ENCODE results near the gene TNFRSF18. TPM values are rescaled to one million over a fixed set of nuclear protein-coding genes. Genes with fewer than 3 reads are reported as not detected.

Gene TNFRSF18
- total and polyA plus RNA-seq, 10 of the 15 experiments (the other 5 are each of a cell fraction or from before 2014, with no cell fraction given), result 0.18 to 7.5 (median 1.5) TPM; not detected in 1

- no peak for TF ChIP-seq ZBTB40 (IDR thresholded peaks at IDR 0.05; ENCODE audit: borderline replicate concordance)
- TF ChIP-seq ZNF217 (IDR thresholded peaks at IDR 0.05), result no peak
- no peak for TF ChIP-seq USF1 (IDR thresholded peaks at IDR 0.05; ENCODE audit: borderline replicate concordance, extremely low read length, insufficient read depth, low read depth, low read length)
- no peak for TF ChIP-seq ELK1 (IDR thresholded peaks at IDR 0.05; ENCODE audit: low read depth, low read length)
Observed at GRCh38 chr1:1255611-1256010, 49.2 kb upstream of the TNFRSF18 start (continued).

- no peak for ATAC-seq
Observed at GRCh38 chr1:1255078-1255477, 48.7 kb upstream of the TNFRSF18 start.

More at GRCh38 chr1:1255078-1255477, 48.7 kb upstream of the TNFRSF18 start:
- ChIA-PET POLR2A (interaction anchor here (1.2 kb wide), 1 partner anchor 18 kb away, joined by 3 read pairs; the partner anchor contains the start of gene UBE2J2), SMC1A (ENCODE audit: uncharacterized antibody, unreplicated experiment) (interaction anchor here (1.0 kb wide), 1 partner anchor 17 kb away, joined by 5 read pairs; no protein-coding TSS in a partner anchor), CTCF (interaction anchor here (1.2 kb wide), 1 partner anchor 133 kb away, joined by 5 read pairs; no protein-coding TSS in a partner anchor), RAD21 (ENCODE audit: unreplicated experiment) (no interaction called here)
- in situ Hi-C loops (cut with MboI), result no loop called here
- no peaks in the 10 kb centered on the region for H3K79me2 ChIP-seq (ENCODE audit: control insufficient read depth, insufficient read depth, low read length)
- H3K4me1 ChIP-seq (ENCODE audit: control insufficient read depth, insufficient read depth, low read length), result peaks cover 12% of the 10 kb centered on the region
- H3K27me3 ChIP-seq (replicated peaks in 1 of 2; ENCODE audit: control insufficient read depth in 2 of 2, insufficient read depth in 2 of 2, low read length in 1 of 2), result no peaks in the 10 kb centered on the region
- H3K9me3 ChIP-seq (replicated peaks; ENCODE audit: control insufficient read depth, insufficient read depth, low read length), result no peaks in the 10 kb centered on the region
- H3K36me3 ChIP-seq (ENCODE audit: control insufficient read depth in 2 of 2, insufficient read depth in 2 of 2, low read length in 1 of 2), result peaks cover 3 to 13% of the 10 kb centered on the region in 2 experiments; a peak in 3 of 4 replicates
- H3K4me2 ChIP-seq (ENCODE audit: control insufficient read depth, insufficient read depth), result no peak overlapping the region
- no TSS peak for BruUV-seq (replicated peaks)
- no peaks in the 10 kb centered on the region for H4K20me1 ChIP-seq (ENCODE audit: control insufficient read depth, insufficient read depth)
- no peak for FAIRE-seq
- 99% methylated on average over 26 of the region's 26 CpGs for WGBS (ENCODE audit: insufficient coverage, insufficient replicate concordance, low lambda C conversion rate, missing lambda C conversion rate)
- no peak for TF ChIP-seq BMI1 (IDR thresholded peaks at IDR 0.05; ENCODE audit: borderline replicate concordance)
- DNase-seq (ENCODE audit: low read depth, low spot score), result no peak
- no peak overlapping the region for H2AFZ ChIP-seq (ENCODE audit: control insufficient read depth, low read depth, low read length)
- H3K4me3 ChIP-seq, result no peak overlapping the region
- H3K9ac ChIP-seq (ENCODE audit: control insufficient read depth, insufficient read depth, low read length), result no peak overlapping the region
- H3K27ac ChIP-seq (ENCODE audit: control insufficient read depth, insufficient read depth), result no peak overlapping the region
- intact Hi-C loops (cut with micrococcal nuclease; ENCODE audit: unreplicated experiment), result no loop called here
